K562 (cell line): ENCODE results near the gene PLEKHH2. TPM values are rescaled to one million over a fixed set of nuclear protein-coding genes. Genes with fewer than 3 reads are reported as not detected.
A peak's percentile ranks its signal among the peaks of the same experiment; 100 is the strongest.

Experiments
- EP300 ChIP-seq: IDR thresholded peaks from 2 replicates; pipeline ENCODE4 v1.6.1; 2012; ENCODE audit warnings: low read length, improper control_type of control experiment
- HIVEP1 ChIP-seq: fragments of 250-450 bp; sonication (Bioruptor Pico); IDR thresholded peaks from 2 replicates; pipeline ENCODE4 v1.4.0; 2020; ENCODE audit warnings: mild to moderate bottlenecking
- NCOA1 ChIP-seq: fragments of 450-650 bp; IDR thresholded peaks from 2 replicates; pipeline ENCODE4 v1.6.1; 2016; ENCODE audit warnings: low read depth
- NEUROD1 ChIP-seq: fragments of 150-350 bp; IDR thresholded peaks from 2 replicates; pipeline ENCODE4 v1.6.1; 2014; ENCODE audit warnings: borderline replicate concordance, low read length, low read depth; ENCODE audit not compliant: partially characterized antibody
- NR1H2 ChIP-seq: sonication (generic); formaldehyde crosslinking; IDR thresholded peaks from 2 replicates; pipeline ENCODE4 v1.4.0; 2020; ENCODE audit warnings: mild to moderate bottlenecking, missing genetic modification reagents
- SIN3B ChIP-seq: fragments of 450-650 bp; IDR thresholded peaks from 2 replicates; pipeline ENCODE4 v1.6.1; 2017; ENCODE audit warnings: low read depth, mild to moderate bottlenecking, moderate library complexity
- SMARCC2 ChIP-seq: fragments of 450-650 bp; IDR thresholded peaks from 2 replicates; pipeline ENCODE4 v1.6.1; 2017; ENCODE audit warnings: antibody characterized with exemption, moderate library complexity, mild to moderate bottlenecking, low read depth
- SMARCE1 ChIP-seq: fragments of 450-650 bp; IDR thresholded peaks from 2 replicates; pipeline ENCODE4 v1.7.1; 2016; ENCODE audit warnings: mild to moderate bottlenecking
- SUPT5H ChIP-seq: fragments of 450-650 bp; IDR thresholded peaks from 2 replicates; pipeline ENCODE4 v1.6.1; 2016
- ZNF384 ChIP-seq: IDR thresholded peaks from 2 replicates; pipeline ENCODE4 v1.6.1; 2012; ENCODE audit warnings: low read depth, low read length, improper control_type of control experiment
- ZNF644 ChIP-seq: fragments of 200-800 bp; sonication (Bioruptor generic); IDR thresholded peaks from 2 replicates; pipeline ENCODE4 v1.6.1; 2016; ENCODE audit warnings: low read depth, missing genetic modification characterization, missing compliant biosample characterization
- ZNF668 ChIP-seq: fragments of 250-450 bp; sonication (Bioruptor Pico); IDR thresholded peaks from 2 replicates; pipeline ENCODE4 v1.8.0; 2022; ENCODE audit warnings: mild to moderate bottlenecking, inconsistent platforms
- polyA plus RNA-seq, 8 experiments: library from polyadenylated mRNA; depleted of rRNA in 4 of 8; stranded (reverse) in 5 of 8; unstranded in 3 of 8; fragments of >200 nt; fragmentation: Nextera tagmentation in 2 of 8; fragmentation: Illumina TruSeq in 1 of 8; extraction: Ambion mirVana in 2 of 8; extraction: Trizol in 1 of 8; gene quantifications; 2 replicates each; pipeline versions ENCODE4 v1.2.1 to v1.2.3, GENCODE V29; 2011 to 2014; ENCODE audit warnings: inconsistent platforms in 1 of 8, missing spikeins in 1 of 8
- total RNA-seq, 7 experiments: library from RNA; depleted of rRNA in 6 of 7; stranded (reverse); fragments of >200 nt in 6 of 7; fragmentation: Illumina TruSeq in 2 of 7; extraction: Trizol in 2 of 7; gene quantifications; 2 replicates each; pipeline versions ENCODE4 v1.2.1 to v1.2.3, GENCODE V29; 2011 to 2021; ENCODE audit warnings: low replicate concordance in 1 of 7
- TF ChIP-seq, protein P1 (sequence below): fragments of 150-350 bp; IDR thresholded peaks from 2 replicates; pipeline ENCODE4 v1.6.1; 2014; ENCODE audit warnings: low read depth, mild to moderate bottlenecking, low read length, borderline replicate concordance
- TF ChIP-seq, protein P2 (sequence below): fragments of 450-650 bp; IDR thresholded peaks from 2 replicates; pipeline ENCODE4 v1.6.1; 2016; ENCODE audit warnings: antibody characterized with exemption
- TF ChIP-seq, protein P3 (sequence below): fragments of 450-650 bp; formaldehyde crosslinking; conservative IDR thresholded peaks from 2 replicates; pipeline ENCODE4 v1.4.0; 2022; ENCODE audit warnings: mild to moderate bottlenecking, missing genetic modification characterization
- TF ChIP-seq, protein P4 (sequence below): IDR thresholded peaks from 3 replicates; pipeline ENCODE4 v1.6.1; 2011; ENCODE audit warnings: borderline replicate concordance, mild to moderate bottlenecking, moderate library complexity; ENCODE audit not compliant: insufficient read length; ENCODE audit errors: extremely low read depth

The PLEKHH2 gene
- total and polyA plus RNA-seq, 9 of the 15 experiments (the other 6 are each of a cell fraction or from before 2014, with no cell fraction given): 0.77 to 13.5 (median 2.7) TPM

DNA sequence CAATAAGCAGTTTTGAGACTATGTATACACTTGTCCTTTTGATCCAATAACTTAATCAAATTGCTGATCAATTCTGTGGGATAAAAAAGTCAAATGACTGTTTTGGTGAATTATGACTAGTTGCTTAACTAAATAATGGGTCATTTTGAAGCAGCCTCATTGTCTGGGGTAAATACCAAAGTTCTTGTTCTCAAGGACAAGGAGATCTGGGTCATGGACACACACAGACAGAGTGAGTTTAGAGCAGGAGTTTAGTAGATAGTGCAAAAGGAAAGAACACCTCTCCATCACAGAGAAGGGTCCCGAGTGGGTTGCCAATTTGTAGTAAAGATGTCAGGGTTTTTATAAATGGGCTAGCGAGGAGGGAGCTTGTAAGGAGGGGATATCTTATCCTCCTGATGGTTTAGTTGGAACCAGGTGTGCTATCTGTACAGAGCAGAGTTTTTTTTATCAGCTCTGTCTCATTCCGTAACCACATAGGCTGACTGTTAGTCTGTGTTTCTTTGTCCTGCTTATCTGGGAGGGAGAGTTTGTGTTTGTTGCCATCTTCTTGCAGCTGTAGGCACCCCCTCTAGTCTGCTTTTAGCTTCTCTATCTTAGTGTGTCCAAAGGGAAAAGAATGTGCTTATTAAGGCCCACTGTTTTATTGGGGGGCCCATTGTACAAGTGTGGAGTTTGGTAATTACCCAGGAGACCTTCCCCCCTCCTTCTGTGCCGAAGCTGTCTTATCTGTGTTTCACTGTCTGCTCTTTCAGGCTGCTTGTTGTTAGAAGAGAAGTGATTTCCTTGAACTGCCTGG, 87.9 kb downstream of the PLEKHH2 start (continued):
- TF ChIP-seq, protein P1, sequence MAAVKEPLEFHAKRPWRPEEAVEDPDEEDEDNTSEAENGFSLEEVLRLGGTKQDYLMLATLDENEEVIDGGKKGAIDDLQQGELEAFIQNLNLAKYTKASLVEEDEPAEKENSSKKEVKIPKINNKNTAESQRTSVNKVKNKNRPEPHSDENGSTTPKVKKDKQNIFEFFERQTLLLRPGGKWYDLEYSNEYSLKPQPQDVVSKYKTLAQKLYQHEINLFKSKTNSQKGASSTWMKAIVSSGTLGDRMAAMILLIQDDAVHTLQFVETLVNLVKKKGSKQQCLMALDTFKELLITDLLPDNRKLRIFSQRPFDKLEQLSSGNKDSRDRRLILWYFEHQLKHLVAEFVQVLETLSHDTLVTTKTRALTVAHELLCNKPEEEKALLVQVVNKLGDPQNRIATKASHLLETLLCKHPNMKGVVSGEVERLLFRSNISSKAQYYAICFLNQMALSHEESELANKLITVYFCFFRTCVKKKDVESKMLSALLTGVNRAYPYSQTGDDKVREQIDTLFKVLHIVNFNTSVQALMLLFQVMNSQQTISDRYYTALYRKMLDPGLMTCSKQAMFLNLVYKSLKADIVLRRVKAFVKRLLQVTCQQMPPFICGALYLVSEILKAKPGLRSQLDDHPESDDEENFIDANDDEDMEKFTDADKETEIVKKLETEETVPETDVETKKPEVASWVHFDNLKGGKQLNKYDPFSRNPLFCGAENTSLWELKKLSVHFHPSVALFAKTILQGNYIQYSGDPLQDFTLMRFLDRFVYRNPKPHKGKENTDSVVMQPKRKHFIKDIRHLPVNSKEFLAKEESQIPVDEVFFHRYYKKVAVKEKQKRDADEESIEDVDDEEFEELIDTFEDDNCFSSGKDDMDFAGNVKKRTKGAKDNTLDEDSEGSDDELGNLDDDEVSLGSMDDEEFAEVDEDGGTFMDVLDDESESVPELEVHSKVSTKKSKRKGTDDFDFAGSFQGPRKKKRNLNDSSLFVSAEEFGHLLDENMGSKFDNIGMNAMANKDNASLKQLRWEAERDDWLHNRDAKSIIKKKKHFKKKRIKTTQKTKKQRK: no peak
- TF ChIP-seq NEUROD1: peak; percentile 43
- TF ChIP-seq NR1H2 (CRISPR knock-in tag): no peak
- TF ChIP-seq, protein P2, sequence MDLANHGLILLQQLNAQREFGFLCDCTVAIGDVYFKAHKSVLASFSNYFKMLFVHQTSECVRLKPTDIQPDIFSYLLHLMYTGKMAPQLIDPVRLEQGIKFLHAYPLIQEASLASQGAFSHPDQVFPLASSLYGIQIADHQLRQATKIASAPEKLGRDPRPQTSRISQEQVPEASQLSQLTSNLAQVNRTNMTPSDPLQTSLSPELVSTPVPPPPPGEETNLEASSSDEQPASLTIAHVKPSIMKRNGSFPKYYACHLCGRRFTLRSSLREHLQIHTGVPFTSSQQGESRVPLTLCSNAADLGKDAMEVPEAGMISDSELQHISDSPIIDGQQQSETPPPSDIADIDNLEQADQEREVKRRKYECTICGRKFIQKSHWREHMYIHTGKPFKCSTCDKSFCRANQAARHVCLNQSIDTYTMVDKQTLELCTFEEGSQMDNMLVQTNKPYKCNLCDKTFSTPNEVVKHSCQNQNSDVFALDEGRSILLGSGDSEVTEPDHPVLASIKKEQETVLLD: peak; percentile 84
- peak; percentile 70; the same call in 1 of the 2 replicates for TF ChIP-seq HIVEP1 (CRISPR knock-in tag)
- peak; percentile 88; the same call in 1 of the 2 replicates for TF ChIP-seq NCOA1
- TF ChIP-seq SMARCC2: peak; percentile 88
- peak; percentile 98 for TF ChIP-seq SMARCE1
- TF ChIP-seq EP300: peak; percentile 95
- peak; percentile 68; the same call in 1 of the 2 replicates for TF ChIP-seq ZNF384
- TF ChIP-seq ZNF644 (tag): peak; percentile 94
- TF ChIP-seq, protein P3, sequence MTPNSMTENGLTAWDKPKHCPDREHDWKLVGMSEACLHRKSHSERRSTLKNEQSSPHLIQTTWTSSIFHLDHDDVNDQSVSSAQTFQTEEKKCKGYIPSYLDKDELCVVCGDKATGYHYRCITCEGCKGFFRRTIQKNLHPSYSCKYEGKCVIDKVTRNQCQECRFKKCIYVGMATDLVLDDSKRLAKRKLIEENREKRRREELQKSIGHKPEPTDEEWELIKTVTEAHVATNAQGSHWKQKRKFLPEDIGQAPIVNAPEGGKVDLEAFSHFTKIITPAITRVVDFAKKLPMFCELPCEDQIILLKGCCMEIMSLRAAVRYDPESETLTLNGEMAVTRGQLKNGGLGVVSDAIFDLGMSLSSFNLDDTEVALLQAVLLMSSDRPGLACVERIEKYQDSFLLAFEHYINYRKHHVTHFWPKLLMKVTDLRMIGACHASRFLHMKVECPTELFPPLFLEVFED (CRISPR knock-in tag): peak; percentile 60; the same call in 1 of the 2 replicates
- no peak for TF ChIP-seq SIN3B
- no peak for TF ChIP-seq ZNF668 (CRISPR knock-in tag)
- TF ChIP-seq, protein P4, sequence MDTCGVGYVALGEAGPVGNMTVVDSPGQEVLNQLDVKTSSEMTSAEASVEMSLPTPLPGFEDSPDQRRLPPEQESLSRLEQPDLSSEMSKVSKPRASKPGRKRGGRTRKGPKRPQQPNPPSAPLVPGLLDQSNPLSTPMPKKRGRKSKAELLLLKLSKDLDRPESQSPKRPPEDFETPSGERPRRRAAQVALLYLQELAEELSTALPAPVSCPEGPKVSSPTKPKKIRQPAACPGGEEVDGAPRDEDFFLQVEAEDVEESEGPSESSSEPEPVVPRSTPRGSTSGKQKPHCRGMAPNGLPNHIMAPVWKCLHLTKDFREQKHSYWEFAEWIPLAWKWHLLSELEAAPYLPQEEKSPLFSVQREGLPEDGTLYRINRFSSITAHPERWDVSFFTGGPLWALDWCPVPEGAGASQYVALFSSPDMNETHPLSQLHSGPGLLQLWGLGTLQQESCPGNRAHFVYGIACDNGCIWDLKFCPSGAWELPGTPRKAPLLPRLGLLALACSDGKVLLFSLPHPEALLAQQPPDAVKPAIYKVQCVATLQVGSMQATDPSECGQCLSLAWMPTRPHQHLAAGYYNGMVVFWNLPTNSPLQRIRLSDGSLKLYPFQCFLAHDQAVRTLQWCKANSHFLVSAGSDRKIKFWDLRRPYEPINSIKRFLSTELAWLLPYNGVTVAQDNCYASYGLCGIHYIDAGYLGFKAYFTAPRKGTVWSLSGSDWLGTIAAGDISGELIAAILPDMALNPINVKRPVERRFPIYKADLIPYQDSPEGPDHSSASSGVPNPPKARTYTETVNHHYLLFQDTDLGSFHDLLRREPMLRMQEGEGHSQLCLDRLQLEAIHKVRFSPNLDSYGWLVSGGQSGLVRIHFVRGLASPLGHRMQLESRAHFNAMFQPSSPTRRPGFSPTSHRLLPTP: no peak
- TF ChIP-seq SUPT5H: no peak
